MCF 10A (cell line): ENCODE data around the gene PNMA6E. TPM values are rescaled to one million over a fixed set of nuclear protein-coding genes. Genes with fewer than 3 reads are reported as not detected.
A peak's percentile ranks its signal among the peaks of the same experiment; 100 is the strongest.

ENCODE experiments used
- BruUV-seq: library from RNA; stranded (reverse); fragments of 400-500 nt; replicated peaks from 2 replicates; lab custom pipeline; 2021; lab: Mats Ljungman, UMichigan
- CTCF ChIA-PET: fragments of 300-600 bp; sonication (Branson Sonifier 250); formaldehyde crosslinking; extraction: SDS; loops from one replicate; lab custom pipeline; 2021; ENCODE audit warnings: antibody characterized with exemption, inconsistent platforms; lab: Yijun Ruan, JAX
- POLR2A ChIA-PET: fragments of 300-600, 350-650 bp; sonication (Branson Sonifier 250); formaldehyde crosslinking; extraction: SDS; loops from one replicate; lab custom pipeline; 2020; ENCODE audit warnings: antibody characterized with exemption, inconsistent platforms; lab: Yijun Ruan, JAX
- DNase-seq: peaks from one replicate; pipeline ENCODE4 v3.0.0-alpha.2; 2018; ENCODE audit not compliant: unreplicated experiment
- H3K27ac Mint-ChIP-seq: one replicate; pipeline ENCODE4 v1.8.0; 2022; ENCODE audit warnings: mild to moderate bottlenecking, low read depth, mixed read lengths; ENCODE audit not compliant: unreplicated experiment
- H3K27me3 Mint-ChIP-seq: one replicate; pipeline ENCODE4 v1.8.0; 2022; ENCODE audit warnings: mixed read lengths; ENCODE audit not compliant: insufficient read depth, unreplicated experiment
- H3K36me3 Mint-ChIP-seq: one replicate; pipeline ENCODE4 v1.8.0; 2022; ENCODE audit warnings: mild to moderate bottlenecking, moderate library complexity, mixed read lengths; ENCODE audit not compliant: insufficient read depth, unreplicated experiment
- H3K4me1 Mint-ChIP-seq: one replicate; pipeline ENCODE4 v1.8.0; 2022; ENCODE audit warnings: mixed read lengths; ENCODE audit not compliant: insufficient read depth, unreplicated experiment
- H3K4me3 Mint-ChIP-seq: one replicate; pipeline ENCODE4 v1.8.0; 2022; ENCODE audit warnings: mild to moderate bottlenecking, moderate library complexity, mixed read lengths; ENCODE audit not compliant: unreplicated experiment
- H3K9me3 Mint-ChIP-seq: one replicate; pipeline ENCODE4 v1.8.0; 2022; ENCODE audit warnings: mixed read lengths; ENCODE audit not compliant: unreplicated experiment
- CTCF ChIP-seq: fragments of 200-600 bp; IDR thresholded peaks from one replicate; pipeline ENCODE4 v1.8.0; 2022; ENCODE audit warnings: antibody characterized with exemption, mild to moderate bottlenecking; ENCODE audit not compliant: unreplicated experiment
- intact Hi-C: fragments of 100-400 bp; cut with micrococcal nuclease; formaldehyde crosslinking; loops from 2 replicates; pipeline ENCODE4 v1.14.1; 2022
- total RNA-seq: library from RNA; stranded (reverse); gene quantifications from 2 replicates; pipeline ENCODE4 v1.2.3, GENCODE V29; 2022

Gene PNMA6E
- total RNA-seq, 1 experiment from 2014 or later = not detected

- intact Hi-C loops = no loop called here
- H3K4me1 Mint-ChIP-seq = no peaks in the 10 kb centered on the region
- no peak overlapping the region for H3K27ac Mint-ChIP-seq
- no peaks in the 10 kb centered on the region for H3K27me3 Mint-ChIP-seq
- ChIA-PET CTCF (interaction anchor here (0.8 kb wide), 1 partner anchor 42 kb away, joined by 5 read pairs; no protein-coding TSS in a partner anchor), POLR2A (no interaction called here)
- H3K4me3 Mint-ChIP-seq = no peak overlapping the region
- H3K36me3 Mint-ChIP-seq = no peaks in the 10 kb centered on the region
- BruUV-seq = no TSS peak
- no peak for TF ChIP-seq CTCF
- DNase-seq = no peak
- H3K9me3 Mint-ChIP-seq = no peaks in the 10 kb centered on the region
Measured at GRCh38 chrX:153379971-153380581, 21.1 kb downstream of the PNMA6E start.

DNA sequence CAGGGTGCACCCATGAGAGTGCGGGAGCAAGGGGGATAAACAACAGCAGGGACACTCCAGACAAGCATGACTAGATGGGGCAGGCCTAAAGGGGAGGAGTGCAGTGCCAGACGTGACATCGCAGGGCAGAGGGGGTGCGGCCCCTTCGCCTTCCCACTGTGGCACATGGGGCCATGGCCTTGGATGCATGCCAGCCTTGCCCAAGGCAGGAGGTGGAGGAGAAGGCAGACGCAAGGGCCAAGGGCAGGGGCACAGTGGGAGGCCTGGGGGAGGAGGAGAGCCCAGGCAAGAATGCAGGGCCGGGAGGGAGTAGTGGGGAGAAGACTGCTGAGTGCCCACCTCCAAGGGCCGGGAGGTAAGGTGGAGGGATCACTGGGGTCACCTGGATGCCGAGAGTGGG is 21.6 kb downstream of the PNMA6E start:
- ChIA-PET POLR2A (no interaction called here), CTCF (no interaction called here)
- peak overlapping the region; percentile 11 for H3K27ac Mint-ChIP-seq
- no peaks in the 10 kb centered on the region for H3K4me1 Mint-ChIP-seq
- H3K36me3 Mint-ChIP-seq = no peaks in the 10 kb centered on the region
- no peaks in the 10 kb centered on the region for H3K9me3 Mint-ChIP-seq
- no peak for TF ChIP-seq CTCF
- DNase-seq = no peak
- intact Hi-C loops = no loop called here
- no TSS peak for BruUV-seq
- no peak overlapping the region for H3K4me3 Mint-ChIP-seq
- no peaks in the 10 kb centered on the region for H3K27me3 Mint-ChIP-seq

DNA sequence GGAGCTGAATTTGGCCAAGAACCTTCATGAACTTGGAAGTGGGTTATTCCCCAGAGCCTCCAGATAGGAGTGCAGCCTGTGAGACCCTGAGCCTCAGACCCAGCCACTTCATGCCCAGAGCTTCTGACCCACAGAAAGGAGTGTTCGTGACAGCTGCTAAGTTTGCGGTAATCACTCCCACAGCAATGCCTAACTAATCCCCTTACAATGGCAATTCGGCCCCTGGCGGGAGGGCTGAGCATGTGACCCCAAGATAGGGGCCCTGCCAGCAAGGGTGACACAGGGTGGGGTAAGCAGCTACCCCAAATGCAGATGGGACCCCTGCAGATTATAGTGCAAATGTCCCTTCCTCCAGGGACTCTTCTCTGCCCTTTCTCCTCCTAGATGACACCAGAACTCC is 22.5 kb downstream of the PNMA6E start:
- intact Hi-C loops = no loop called here
- Mint-ChIP-seq H3K36me3 (no peaks in the 10 kb centered on the region), H3K4me3 (no peak overlapping the region), H3K9me3 (no peaks in the 10 kb centered on the region), H3K27ac (no peak overlapping the region), H3K4me1 (no peaks in the 10 kb centered on the region), H3K27me3 (no peaks in the 10 kb centered on the region)
- ChIA-PET POLR2A (no interaction called here), CTCF (interaction anchor here (0.9 kb wide), 1 partner anchor 8 kb away, joined by 3 read pairs; no protein-coding TSS in a partner anchor)
- BruUV-seq = no TSS peak
- no peak for TF ChIP-seq CTCF
- no peak for DNase-seq

GRCh38 chrX:153377727-153378126 is 23.4 kb downstream of the PNMA6E start:
- intact Hi-C loops = no loop called here
- H3K4me1 Mint-ChIP-seq = no peaks in the 10 kb centered on the region
- peaks cover 7% of the 10 kb centered on the region for H3K27me3 Mint-ChIP-seq
- H3K4me3 Mint-ChIP-seq = no peak overlapping the region
- CTCF ChIA-PET = interaction anchor here (0.9 kb wide), 1 partner anchor 9 kb away, joined by 3 read pairs; no protein-coding TSS in a partner anchor
- POLR2A ChIA-PET = no interaction called here
- no peak for DNase-seq
- H3K9me3 Mint-ChIP-seq = no peaks in the 10 kb centered on the region
- no peak overlapping the region for H3K27ac Mint-ChIP-seq
- no TSS peak for BruUV-seq
- TF ChIP-seq CTCF = no peak
- H3K36me3 Mint-ChIP-seq = no peaks in the 10 kb centered on the region
